Vagina (tissue), 2 donors: ENCODE data around the gene PSME1.

Source experiments
- CTCF ChIP-seq, 3 experiments: fragments of 450-650 bp in 2 of 3; fragments of 200-600 bp in 1 of 3; sonication (generic) in 1 of 3; IDR thresholded peaks; one replicate each; pipeline ENCODE4 v1.5.1; 2017 to 2019; ENCODE audit warnings: antibody characterized with exemption in 3 of 3, mild to moderate bottlenecking in 2 of 3, moderate library complexity in 2 of 3
- POLR2A ChIP-seq, 2 donors: fragments of 450-650 bp; IDR thresholded peaks; one replicate each; pipeline ENCODE4 v1.6.1; 2017; ENCODE audit warnings: antibody characterized with exemption in 2 of 2, mild to moderate bottlenecking in 2 of 2, moderate library complexity in 2 of 2
- POLR2AphosphoS5 ChIP-seq, 2 donors: sonication (generic); formaldehyde crosslinking; IDR thresholded peaks; one replicate each; pipeline ENCODE4 v1.9.0; 2017; ENCODE audit warnings: antibody characterized with exemption in 2 of 2, mild to moderate bottlenecking in 2 of 2, low read depth in 1 of 2; ENCODE audit not compliant: insufficient read depth in 1 of 2

GRCh38 chr14:24155100-24155499 is 19.1 kb downstream of the PSME1 start:
- no peak for TF ChIP-seq CTCF (IDR thresholded peaks at IDR 0.05)
- no peak for TF ChIP-seq POLR2AphosphoS5 (IDR thresholded peaks at IDR 0.05; ENCODE audit: insufficient read depth in 1 of 2, low read depth in 1 of 2)
- no peak for TF ChIP-seq POLR2A (IDR thresholded peaks at IDR 0.05)
